Thyroid gland (tissue), 4 donors: ENCODE measurements around the gene FPR1.

Experiments used
- CTCF ChIP-seq, 6 experiments: fragments of 200-600 bp in 3 of 6; fragments of 450-650 bp in 3 of 6; sonication (generic) in 3 of 6; IDR thresholded peaks; one replicate each; pipeline ENCODE4 v1.5.1; 2016 to 2019; ENCODE audit warnings: antibody characterized with exemption in 6 of 6, mild to moderate bottlenecking in 2 of 6, inconsistent platforms in 1 of 6, moderate library complexity in 1 of 6
- POLR2A ChIP-seq, 2 donors: fragments of 450-650 bp; IDR thresholded peaks; one replicate each; pipeline ENCODE4 v1.6.1; 2017; ENCODE audit warnings: antibody characterized with exemption in 2 of 2, mild to moderate bottlenecking in 2 of 2, moderate library complexity in 1 of 2

DNA sequence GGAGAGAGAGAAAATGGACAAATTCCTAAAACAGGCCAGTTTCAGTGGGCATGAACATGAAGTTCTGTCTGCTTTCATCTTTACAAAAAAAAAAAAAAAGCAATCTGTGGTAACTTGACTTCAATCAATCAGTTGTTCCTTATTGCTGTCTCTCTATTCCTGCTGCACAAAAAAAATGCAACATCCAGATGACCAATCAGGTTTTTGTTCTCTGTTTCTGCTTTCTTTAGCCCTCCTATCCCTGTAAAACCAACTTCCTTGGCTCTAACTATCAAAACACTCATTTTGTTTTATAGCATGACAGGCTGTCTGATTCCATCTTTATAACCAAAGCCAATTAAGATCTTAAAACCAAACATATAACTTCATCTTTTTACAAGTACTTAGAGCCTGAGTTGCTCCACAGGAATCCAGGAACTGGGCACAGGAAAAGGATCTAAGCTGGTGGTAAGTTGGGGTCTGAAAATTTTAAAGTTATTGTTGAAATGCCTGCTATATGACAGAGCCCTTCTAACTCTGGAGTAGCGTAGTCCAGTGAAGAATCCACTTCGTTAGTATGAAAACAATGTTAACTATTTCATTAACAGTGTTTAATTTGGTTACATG, 43.3 kb upstream of the FPR1 start, which contains the start of gene FPR3:
- TF ChIP-seq CTCF (IDR thresholded peaks at IDR 0.05), result no peak
- no peak for TF ChIP-seq POLR2A (IDR thresholded peaks at IDR 0.05)
